ACC112 (cell line): ENCODE measurements around the gene MACROD1.

Experiments
- H2AFZ ChIP-seq: fragments of 200-600 bp; sonication (generic); one replicate; pipeline ENCODE4 v1.6.0; 2017; ENCODE audit warnings: antibody characterized with exemption, low read length; ENCODE audit not compliant: unreplicated experiment
- H3K27ac ChIP-seq: fragments of 200-600 bp; sonication (generic); 2 replicates; pipeline ENCODE4 v1.5.1; 2014; ENCODE audit warnings: low read depth, mild to moderate bottlenecking, antibody characterized with exemption, low read length, moderate library complexity
- H3K27me3 ChIP-seq: fragments of 200-600 bp; sonication (generic); 2 replicates; pipeline ENCODE4 v1.6.1; 2014; ENCODE audit warnings: mild to moderate bottlenecking, antibody characterized with exemption, low read length, moderate library complexity, mixed read lengths; ENCODE audit not compliant: insufficient read depth
- H3K36me3 ChIP-seq: fragments of 200-600 bp; sonication (generic); 2 replicates; pipeline ENCODE4 v1.6.1; 2016; ENCODE audit warnings: mild to moderate bottlenecking, antibody characterized with exemption, low read length, moderate library complexity, mixed read lengths; ENCODE audit not compliant: insufficient read depth
- H3K4me1 ChIP-seq: fragments of 200-600 bp; sonication (generic); one replicate; pipeline ENCODE4 v1.6.1; 2016; ENCODE audit warnings: low read length, mixed read lengths; ENCODE audit not compliant: insufficient read depth, unreplicated experiment, control insufficient read depth
- H3K4me3 ChIP-seq: fragments of 200-600 bp; sonication (generic); 2 replicates; pipeline ENCODE4 v1.5.1; 2014; ENCODE audit warnings: mild to moderate bottlenecking, low read depth, low read length
- H3K79me2 ChIP-seq: fragments of 200-600 bp; sonication (generic); one replicate; pipeline ENCODE4 v1.6.0; 2016; ENCODE audit warnings: low read length; ENCODE audit not compliant: control insufficient read depth, unreplicated experiment, insufficient read depth

Gene MACROD1

GRCh38 chr11:64078905-64079304, 87.0 kb downstream of the MACROD1 start:
- Histone ChIP-seq H3K36me3 (no peaks in the 10 kb centered on the region), H2AFZ (no peak overlapping the region), H3K27me3 (no peaks in the 10 kb centered on the region), H3K79me2 (no peaks in the 10 kb centered on the region), H3K4me3 (no peak overlapping the region), H3K27ac (no peak overlapping the region), H3K4me1 (no peaks in the 10 kb centered on the region)

- H3K27me3 ChIP-seq, result no peaks in the 10 kb centered on the region
- no peaks in the 10 kb centered on the region for H3K79me2 ChIP-seq
- H3K27ac ChIP-seq, result no peak overlapping the region
- no peak overlapping the region for H3K4me3 ChIP-seq
- H3K4me1 ChIP-seq, result no peaks in the 10 kb centered on the region
- H2AFZ ChIP-seq, result no peak overlapping the region
- H3K36me3 ChIP-seq, result no peaks in the 10 kb centered on the region
These were observed 87.6 kb downstream of the MACROD1 start for GRCh38 chr11:64078284-64078683.

GRCh38 chr11:64077607-64078006, 88.3 kb downstream of the MACROD1 start:
- Histone ChIP-seq H3K27ac (no peak overlapping the region), H3K27me3 (no peaks in the 10 kb centered on the region)

GRCh38 chr11:64076758-64077157, 89.2 kb downstream of the MACROD1 start:
- Histone ChIP-seq H3K4me3 (no peak overlapping the region), H3K4me1 (no peaks in the 10 kb centered on the region), H3K36me3 (no peaks in the 10 kb centered on the region), H2AFZ (no peak overlapping the region), H3K27ac (no peak overlapping the region), H3K79me2 (no peaks in the 10 kb centered on the region), H3K27me3 (no peaks in the 10 kb centered on the region)

More at GRCh38 chr11:64077607-64078006, 88.3 kb downstream of the MACROD1 start:
- H3K79me2 ChIP-seq, result no peaks in the 10 kb centered on the region
- H3K36me3 ChIP-seq, result no peaks in the 10 kb centered on the region
- H2AFZ ChIP-seq, result no peak overlapping the region
- no peaks in the 10 kb centered on the region for H3K4me1 ChIP-seq
- no peak overlapping the region for H3K4me3 ChIP-seq

GRCh38 chr11:64074239-64074638, 91.7 kb downstream of the MACROD1 start:
- Histone ChIP-seq H3K27me3 (no peaks in the 10 kb centered on the region), H3K79me2 (no peaks in the 10 kb centered on the region), H3K4me3 (no peak overlapping the region), H3K27ac (no peak overlapping the region), H3K36me3 (no peaks in the 10 kb centered on the region), H3K4me1 (no peaks in the 10 kb centered on the region), H2AFZ (no peak overlapping the region)

- Histone ChIP-seq H3K79me2 (no peaks in the 10 kb centered on the region), H3K4me1 (no peaks in the 10 kb centered on the region), H3K4me3 (no peak overlapping the region), H3K27me3 (no peaks in the 10 kb centered on the region), H3K36me3 (no peaks in the 10 kb centered on the region), H2AFZ (no peak overlapping the region), H3K27ac (no peak overlapping the region)
These were observed 92.4 kb downstream of the MACROD1 start for GRCh38 chr11:64073542-64073941.

GRCh38 chr11:64072871-64073270, 93.0 kb downstream of the MACROD1 start:
- no peaks in the 10 kb centered on the region for H3K79me2 ChIP-seq
- no peak overlapping the region for H2AFZ ChIP-seq
- no peak overlapping the region for H3K4me3 ChIP-seq
- H3K27ac ChIP-seq, result no peak overlapping the region
- no peaks in the 10 kb centered on the region for H3K36me3 ChIP-seq
- no peaks in the 10 kb centered on the region for H3K4me1 ChIP-seq
- H3K27me3 ChIP-seq, result no peaks in the 10 kb centered on the region

GRCh38 chr11:64072403-64072802, 93.5 kb downstream of the MACROD1 start:
- H3K27ac ChIP-seq, result no peak overlapping the region
- no peaks in the 10 kb centered on the region for H3K79me2 ChIP-seq
- H3K4me3 ChIP-seq, result no peak overlapping the region
- no peaks in the 10 kb centered on the region for H3K36me3 ChIP-seq
- no peaks in the 10 kb centered on the region for H3K27me3 ChIP-seq
- no peak overlapping the region for H2AFZ ChIP-seq
- H3K4me1 ChIP-seq, result no peaks in the 10 kb centered on the region

- no peaks in the 10 kb centered on the region for H3K27me3 ChIP-seq
- H3K79me2 ChIP-seq, result no peaks in the 10 kb centered on the region
- H3K27ac ChIP-seq, result no peak overlapping the region
- H2AFZ ChIP-seq, result no peak overlapping the region
- no peaks in the 10 kb centered on the region for H3K36me3 ChIP-seq
- H3K4me3 ChIP-seq, result no peak overlapping the region
- H3K4me1 ChIP-seq, result no peaks in the 10 kb centered on the region
These were observed 94.1 kb downstream of the MACROD1 start for GRCh38 chr11:64071849-64072248.

- H3K36me3 ChIP-seq, result no peaks in the 10 kb centered on the region
- no peaks in the 10 kb centered on the region for H3K79me2 ChIP-seq
- no peaks in the 10 kb centered on the region for H3K27me3 ChIP-seq
- no peak overlapping the region for H3K27ac ChIP-seq
- H3K4me3 ChIP-seq, result no peak overlapping the region
- no peak overlapping the region for H2AFZ ChIP-seq
- H3K4me1 ChIP-seq, result no peaks in the 10 kb centered on the region
These were observed 95.6 kb downstream of the MACROD1 start for GRCh38 chr11:64070314-64070681.

GRCh38 chr11:64069401-64070313, 96.3 kb downstream of the MACROD1 start:
- no peak overlapping the region for H3K27ac ChIP-seq
- no peaks in the 10 kb centered on the region for H3K79me2 ChIP-seq
- H2AFZ ChIP-seq, result no peak overlapping the region
- H3K36me3 ChIP-seq, result no peaks in the 10 kb centered on the region
- H3K27me3 ChIP-seq, result no peaks in the 10 kb centered on the region
- no peaks in the 10 kb centered on the region for H3K4me1 ChIP-seq
- H3K4me3 ChIP-seq, result no peak overlapping the region
